ENCODE measurements around the gene CSKMT.
"Not testable (repeated sequence)": the region's sequence is repeated elsewhere in the genome, so short reads cannot be mapped to it uniquely, and the experiment has no call there.

The CSKMT gene

GRCh38 chr11:62665075-62665598 is at the start of gene CSKMT, which contains the start of gene C11orf98:
TSS of gene CSKMT (plus strand) at chr11:62665312. CDS start at chr11:62665880, 568 bp downstream.
TSS of gene C11orf98 (minus strand) at chr11:62665210. CDS start at chr11:62665169, 41 bp downstream.
- TF ChIP-seq ZFX (IDR thresholded peaks at IDR 0.05; ENCODE audit: borderline replicate concordance) = no peak
- TF ChIP-seq CTCF (IDR thresholded peaks at IDR 0.05) = no peak
- peak within 1 kb of the TSS; percentile 95 for H3K27ac ChIP-seq

- TF ChIP-seq CTCF (IDR thresholded peaks at IDR 0.05) = no peak
- no peak for TF ChIP-seq ZFX (IDR thresholded peaks at IDR 0.05; ENCODE audit: borderline replicate concordance)
- H3K27ac ChIP-seq = peak overlapping the region; percentile 81
These were observed 49.6 kb upstream of the CSKMT start for GRCh38 chr11:62615521-62615920.

GRCh38 chr11:62616957-62617356 is 48.2 kb upstream of the CSKMT start:
- not testable (repeated sequence) for H3K27ac ChIP-seq

GRCh38 chr11:62621027-62621566 is 44.0 kb upstream of the CSKMT start:
- H3K27ac ChIP-seq = peak overlapping the region; percentile 89
- TF ChIP-seq ZFX (IDR thresholded peaks at IDR 0.05; ENCODE audit: borderline replicate concordance) (no peak), CTCF (IDR thresholded peaks at IDR 0.05) (no peak)

GRCh38 chr11:62621567-62622470 is 43.3 kb upstream of the CSKMT start, which contains the start of gene B3GAT3:
TSS of gene B3GAT3 (minus strand) at chr11:62621986. CDS start at chr11:62621947, 39 bp downstream.
- TF ChIP-seq CTCF (IDR thresholded peaks at IDR 0.05) (no peak), ZFX (IDR thresholded peaks at IDR 0.05; ENCODE audit: borderline replicate concordance) (no peak)

GRCh38 chr11:62622476-62623089 is 42.5 kb upstream of the CSKMT start:
- H3K27ac ChIP-seq = peak overlapping the region; percentile 89
- no peak for TF ChIP-seq ZFX (IDR thresholded peaks at IDR 0.05; ENCODE audit: borderline replicate concordance)
- TF ChIP-seq CTCF (IDR thresholded peaks at IDR 0.05) = no peak

More at GRCh38 chr11:62621567-62622470, 43.3 kb upstream of the CSKMT start, which contains the start of gene B3GAT3:
- H3K27ac ChIP-seq = peak within 1 kb of the TSS; percentile 89

- TF ChIP-seq ZFX (IDR thresholded peaks at IDR 0.05; ENCODE audit: borderline replicate concordance) = no peak
- no peak for TF ChIP-seq CTCF (IDR thresholded peaks at IDR 0.05)
- H3K27ac ChIP-seq = no peak overlapping the region
These were observed 37.4 kb upstream of the CSKMT start for GRCh38 chr11:62627713-62628112.

All from 22Rv1 (cell line).